Measurements from ENCODE around the gene ADAMTS8. TPM values are rescaled to one million over a fixed set of nuclear protein-coding genes. Genes with fewer than 3 reads are reported as not detected.

Gene ADAMTS8
- total RNA-seq, 1 experiment from 2014 or later, result 0.07 TPM

- CTCF ChIA-PET, result no interaction called here
- no peak for ATAC-seq
- Histone ChIP-seq H3K79me2 (ENCODE audit: insufficient read depth, low read length) (no peaks in the 10 kb centered on the region), H3K4me3 (replicated peaks in 1 of 2; ENCODE audit: low read depth in 1 of 2, low read length in 2 of 2) (no peak overlapping the region), H3K9ac (ENCODE audit: low read length) (no peak overlapping the region), H3K4me1 (ENCODE audit: control insufficient read depth in 1 of 2, insufficient read depth in 2 of 2, low read length in 2 of 2) (no peaks in the 10 kb centered on the region), H3K27ac (ENCODE audit: low read depth, low read length) (no peak overlapping the region), H4K20me1 (ENCODE audit: insufficient read depth) (no peaks in the 10 kb centered on the region), H3K9me2 (ENCODE audit: insufficient read depth) (no peaks in the 10 kb centered on the region), H3K9me3 (ENCODE audit: control insufficient read depth in 1 of 2, insufficient read depth in 1 of 2, low read depth in 1 of 2, low read length in 2 of 2) (no peaks in the 10 kb centered on the region), H3K4me2 (ENCODE audit: low read length) (no peak overlapping the region), H2AFZ (ENCODE audit: low read depth, low read length, poor library complexity, severe bottlenecking) (no peak overlapping the region), H3K36me3 (ENCODE audit: control insufficient read depth in 1 of 2, insufficient read depth in 2 of 2, low read length in 2 of 2) (no peaks in the 10 kb centered on the region), H3K27me3 (ENCODE audit: insufficient read depth, low read length) (peaks cover 11% of the 10 kb centered on the region; the same call in 1 of the 2 replicates)
- RAD21 ChIA-PET (ENCODE audit: low non-redundant PET in 1 of 2, low total read pairs in 2 of 2, uncharacterized antibody in 2 of 2, unreplicated experiment in 2 of 2), result no interaction called here
- no TSS peak for BruUV-seq (replicated peaks)
- DNase-seq (ENCODE audit: low read depth, low spot score), result no peak
- TF ChIP-seq YY1 (IDR thresholded peaks at IDR 0.05; ENCODE audit: extremely low read depth, insufficient replicate concordance, low read depth, low read length) (no peak), CBX3 (IDR thresholded peaks at IDR 0.05; ENCODE audit: low read depth) (no peak), POLR2A (IDR thresholded peaks at IDR 0.05; ENCODE audit: borderline replicate concordance, extremely low read depth, insufficient read depth, insufficient read length) (no peak), EGR1 (IDR thresholded peaks at IDR 0.05; ENCODE audit: low read depth) (no peak), ZNF274 (IDR thresholded peaks at IDR 0.05; ENCODE audit: low read depth, low read length) (no peak), POLR2AphosphoS5 (IDR thresholded peaks at IDR 0.05; ENCODE audit: low read depth, low read length) (no peak), EZH2 (IDR thresholded peaks at IDR 0.05) (no peak), MAX (IDR thresholded peaks at IDR 0.05) (no peak), RAD21 (IDR thresholded peaks at IDR 0.05; ENCODE audit: low read depth) (no peak), FOSL1 (IDR thresholded peaks at IDR 0.05; ENCODE audit: low read depth) (no peak), CEBPB (IDR thresholded peaks at IDR 0.05; ENCODE audit: low read depth) (no peak), TCF7L2 (IDR thresholded peaks at IDR 0.05; ENCODE audit: borderline replicate concordance, extremely low read depth, insufficient read depth, insufficient read length) (no peak), SRF (IDR thresholded peaks at IDR 0.05; ENCODE audit: low read depth) (no peak), JUND (IDR thresholded peaks at IDR 0.05) (no peak), ELF1 (IDR thresholded peaks at IDR 0.05; ENCODE audit: borderline replicate concordance, low read depth) (no peak), SP1 (IDR thresholded peaks at IDR 0.05; ENCODE audit: low read depth) (no peak), EZH2phosphoT487 (IDR thresholded peaks at IDR 0.05; ENCODE audit: borderline replicate concordance) (no peak)
- TF ChIP-seq, protein P1, sequence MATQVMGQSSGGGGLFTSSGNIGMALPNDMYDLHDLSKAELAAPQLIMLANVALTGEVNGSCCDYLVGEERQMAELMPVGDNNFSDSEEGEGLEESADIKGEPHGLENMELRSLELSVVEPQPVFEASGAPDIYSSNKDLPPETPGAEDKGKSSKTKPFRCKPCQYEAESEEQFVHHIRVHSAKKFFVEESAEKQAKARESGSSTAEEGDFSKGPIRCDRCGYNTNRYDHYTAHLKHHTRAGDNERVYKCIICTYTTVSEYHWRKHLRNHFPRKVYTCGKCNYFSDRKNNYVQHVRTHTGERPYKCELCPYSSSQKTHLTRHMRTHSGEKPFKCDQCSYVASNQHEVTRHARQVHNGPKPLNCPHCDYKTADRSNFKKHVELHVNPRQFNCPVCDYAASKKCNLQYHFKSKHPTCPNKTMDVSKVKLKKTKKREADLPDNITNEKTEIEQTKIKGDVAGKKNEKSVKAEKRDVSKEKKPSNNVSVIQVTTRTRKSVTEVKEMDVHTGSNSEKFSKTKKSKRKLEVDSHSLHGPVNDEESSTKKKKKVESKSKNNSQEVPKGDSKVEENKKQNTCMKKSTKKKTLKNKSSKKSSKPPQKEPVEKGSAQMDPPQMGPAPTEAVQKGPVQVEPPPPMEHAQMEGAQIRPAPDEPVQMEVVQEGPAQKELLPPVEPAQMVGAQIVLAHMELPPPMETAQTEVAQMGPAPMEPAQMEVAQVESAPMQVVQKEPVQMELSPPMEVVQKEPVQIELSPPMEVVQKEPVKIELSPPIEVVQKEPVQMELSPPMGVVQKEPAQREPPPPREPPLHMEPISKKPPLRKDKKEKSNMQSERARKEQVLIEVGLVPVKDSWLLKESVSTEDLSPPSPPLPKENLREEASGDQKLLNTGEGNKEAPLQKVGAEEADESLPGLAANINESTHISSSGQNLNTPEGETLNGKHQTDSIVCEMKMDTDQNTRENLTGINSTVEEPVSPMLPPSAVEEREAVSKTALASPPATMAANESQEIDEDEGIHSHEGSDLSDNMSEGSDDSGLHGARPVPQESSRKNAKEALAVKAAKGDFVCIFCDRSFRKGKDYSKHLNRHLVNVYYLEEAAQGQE (IDR thresholded peaks at IDR 0.05; ENCODE audit: low read depth), result no peak
- TF ChIP-seq, protein P2, sequence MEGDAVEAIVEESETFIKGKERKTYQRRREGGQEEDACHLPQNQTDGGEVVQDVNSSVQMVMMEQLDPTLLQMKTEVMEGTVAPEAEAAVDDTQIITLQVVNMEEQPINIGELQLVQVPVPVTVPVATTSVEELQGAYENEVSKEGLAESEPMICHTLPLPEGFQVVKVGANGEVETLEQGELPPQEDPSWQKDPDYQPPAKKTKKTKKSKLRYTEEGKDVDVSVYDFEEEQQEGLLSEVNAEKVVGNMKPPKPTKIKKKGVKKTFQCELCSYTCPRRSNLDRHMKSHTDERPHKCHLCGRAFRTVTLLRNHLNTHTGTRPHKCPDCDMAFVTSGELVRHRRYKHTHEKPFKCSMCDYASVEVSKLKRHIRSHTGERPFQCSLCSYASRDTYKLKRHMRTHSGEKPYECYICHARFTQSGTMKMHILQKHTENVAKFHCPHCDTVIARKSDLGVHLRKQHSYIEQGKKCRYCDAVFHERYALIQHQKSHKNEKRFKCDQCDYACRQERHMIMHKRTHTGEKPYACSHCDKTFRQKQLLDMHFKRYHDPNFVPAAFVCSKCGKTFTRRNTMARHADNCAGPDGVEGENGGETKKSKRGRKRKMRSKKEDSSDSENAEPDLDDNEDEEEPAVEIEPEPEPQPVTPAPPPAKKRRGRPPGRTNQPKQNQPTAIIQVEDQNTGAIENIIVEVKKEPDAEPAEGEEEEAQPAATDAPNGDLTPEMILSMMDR (IDR thresholded peaks at IDR 0.05 in 2 of 3, conservative IDR thresholded peaks at IDR 0.05 in 1 of 3; ENCODE audit: borderline replicate concordance in 1 of 3, insufficient read depth in 1 of 3, low read depth in 2 of 3, low read length in 2 of 3), result no peak
- TF ChIP-seq, protein P3, sequence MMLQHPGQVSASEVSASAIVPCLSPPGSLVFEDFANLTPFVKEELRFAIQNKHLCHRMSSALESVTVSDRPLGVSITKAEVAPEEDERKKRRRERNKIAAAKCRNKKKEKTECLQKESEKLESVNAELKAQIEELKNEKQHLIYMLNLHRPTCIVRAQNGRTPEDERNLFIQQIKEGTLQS (IDR thresholded peaks at IDR 0.05), result no peak
- intact Hi-C loops (cut with micrococcal nuclease), result no loop called here
- POLR2A ChIA-PET, result no interaction called here
Measured at GRCh38 chr11:130396965-130397364, 31.4 kb downstream of the ADAMTS8 start.

All from HCT116 (cell line).